BJ (cell line): ENCODE results near the gene BUB1. TPM values are rescaled to one million over a fixed set of nuclear protein-coding genes. Genes with fewer than 3 reads are reported as not detected.
"Not testable (repeated sequence)": the region's sequence is repeated elsewhere in the genome, so short reads cannot be mapped to it uniquely, and the experiment has no call there.

ENCODE experiments used
- CTCF ChIA-PET: fragments of 350-600 bp; formaldehyde crosslinking; extraction: SDS; loops from one replicate; lab custom pipeline; 2021; ENCODE audit warnings: antibody characterized with exemption, inconsistent platforms; lab: Yijun Ruan, JAX
- POLR2A ChIA-PET: fragments of 300-600 bp; sonication (Branson Sonifier 250); formaldehyde crosslinking; extraction: SDS; loops from one replicate; lab custom pipeline; 2021; ENCODE audit warnings: antibody characterized with exemption; lab: Charles Lee
- DNase-seq: peaks from one replicate; pipeline ENCODE4 v3.0.0-alpha.2; 2011; ENCODE audit warnings: low read depth
- H3K27me3 ChIP-seq: 2 replicates; pipeline ENCODE4 v1.6.0; 2011; ENCODE audit warnings: low read length; ENCODE audit not compliant: control insufficient read depth, insufficient read depth
- H3K36me3 ChIP-seq: 2 replicates; pipeline ENCODE4 v1.5.1; 2011; ENCODE audit warnings: low read length; ENCODE audit not compliant: control insufficient read depth, insufficient read depth
- H3K4me3 ChIP-seq: 2 replicates; pipeline ENCODE4 v1.5.1; 2011; ENCODE audit warnings: low read depth, mild to moderate bottlenecking, control low read depth, low read length
- polyA plus RNA-seq: library from polyadenylated mRNA; depleted of rRNA; stranded (reverse); fragments of >200 nt; gene quantifications from 2 replicates; pipeline ENCODE4 v1.2.3, GENCODE V29; 2011
- TF ChIP-seq, protein P1 (sequence below): IDR thresholded peaks from 2 replicates; pipeline ENCODE4 v1.5.1; 2011; ENCODE audit warnings: low read depth, mild to moderate bottlenecking, control low read depth, inconsistent platforms, low read length, moderate library complexity; ENCODE audit not compliant: insufficient read depth

BUB1 gene
- polyA plus RNA-seq, 1 experiment = 22.2 TPM

GRCh38 chr2:110702514-110703380 is 24.9 kb upstream of the BUB1 start:
- Histone ChIP-seq H3K27me3 (peaks cover 6% of the 10 kb centered on the region), H3K36me3 (no peaks in the 10 kb centered on the region), H3K4me3 (no peak overlapping the region)
- POLR2A ChIA-PET = no interaction called here
- TF ChIP-seq, protein P1, sequence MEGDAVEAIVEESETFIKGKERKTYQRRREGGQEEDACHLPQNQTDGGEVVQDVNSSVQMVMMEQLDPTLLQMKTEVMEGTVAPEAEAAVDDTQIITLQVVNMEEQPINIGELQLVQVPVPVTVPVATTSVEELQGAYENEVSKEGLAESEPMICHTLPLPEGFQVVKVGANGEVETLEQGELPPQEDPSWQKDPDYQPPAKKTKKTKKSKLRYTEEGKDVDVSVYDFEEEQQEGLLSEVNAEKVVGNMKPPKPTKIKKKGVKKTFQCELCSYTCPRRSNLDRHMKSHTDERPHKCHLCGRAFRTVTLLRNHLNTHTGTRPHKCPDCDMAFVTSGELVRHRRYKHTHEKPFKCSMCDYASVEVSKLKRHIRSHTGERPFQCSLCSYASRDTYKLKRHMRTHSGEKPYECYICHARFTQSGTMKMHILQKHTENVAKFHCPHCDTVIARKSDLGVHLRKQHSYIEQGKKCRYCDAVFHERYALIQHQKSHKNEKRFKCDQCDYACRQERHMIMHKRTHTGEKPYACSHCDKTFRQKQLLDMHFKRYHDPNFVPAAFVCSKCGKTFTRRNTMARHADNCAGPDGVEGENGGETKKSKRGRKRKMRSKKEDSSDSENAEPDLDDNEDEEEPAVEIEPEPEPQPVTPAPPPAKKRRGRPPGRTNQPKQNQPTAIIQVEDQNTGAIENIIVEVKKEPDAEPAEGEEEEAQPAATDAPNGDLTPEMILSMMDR = no peak
- DNase-seq = no peak
- CTCF ChIA-PET = no interaction called here

DNA sequence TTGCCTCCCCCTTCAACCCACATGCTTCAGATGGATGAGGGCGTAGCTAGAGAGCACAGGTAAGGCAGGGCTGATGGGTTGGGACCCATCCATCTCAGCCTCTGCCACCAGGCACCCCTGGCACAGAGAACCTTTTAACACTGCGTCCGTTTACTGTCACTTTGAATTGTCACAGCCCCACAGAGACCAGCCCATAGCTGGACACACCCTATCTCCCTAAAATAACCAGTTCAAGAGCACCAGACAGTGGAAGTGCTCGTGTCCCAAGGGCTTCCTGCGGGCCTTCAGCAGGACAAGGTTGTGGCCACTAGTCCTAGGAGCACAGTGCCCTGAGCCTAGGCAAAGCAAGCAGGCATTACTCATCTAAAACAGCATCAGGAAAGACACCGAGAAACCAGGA is 20.4 kb upstream of the BUB1 start:
- CTCF ChIA-PET, H3K4me3 ChIP-seq, H3K36me3 ChIP-seq, POLR2A ChIA-PET, DNase-seq: not testable (repeated sequence)
- H3K27me3 ChIP-seq = peaks cover 12% of the 10 kb centered on the region

GRCh38 chr2:110695146-110695898 is 17.5 kb upstream of the BUB1 start:
- POLR2A ChIA-PET = interaction anchor here (0.7 kb wide), 1 partner anchor 29 kb away, joined by 21 read pairs; no protein-coding TSS in a partner anchor
- not testable (repeated sequence) for H3K36me3 ChIP-seq, DNase-seq, H3K4me3 ChIP-seq, H3K27me3 ChIP-seq
- CTCF ChIA-PET = interaction anchor here (0.7 kb wide), 1 partner anchor 995 kb away, joined by 3 read pairs; no protein-coding TSS in a partner anchor

DNA sequence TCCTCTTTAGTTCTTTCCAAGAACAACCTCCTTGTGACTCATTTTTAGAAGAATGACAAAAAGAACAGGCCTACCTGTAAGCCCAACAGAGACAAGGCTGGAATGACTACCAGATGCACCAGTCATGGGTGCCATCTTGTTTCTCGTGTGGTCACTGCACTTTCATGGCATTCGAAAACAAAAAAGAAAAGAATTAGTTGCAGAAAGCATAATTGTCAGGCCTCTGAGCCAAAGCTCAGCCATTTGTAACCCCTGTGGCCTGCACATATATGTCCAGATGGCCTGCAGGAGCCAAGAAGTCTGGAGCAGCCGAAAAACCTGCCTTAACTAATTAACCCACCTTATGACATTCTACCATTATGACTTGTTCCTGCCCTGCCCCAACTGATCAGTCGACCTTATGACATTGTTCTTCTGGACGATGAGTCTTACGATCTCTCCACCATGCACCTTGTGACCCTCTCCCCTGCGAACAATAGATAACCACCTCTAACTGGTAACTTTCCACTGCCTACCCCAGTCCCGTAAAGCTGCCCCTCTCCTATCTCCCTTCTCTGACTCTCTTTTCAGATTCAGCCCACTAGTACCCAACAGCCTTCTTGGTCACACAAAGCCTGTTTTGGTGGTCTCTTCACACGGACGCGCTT is 13.9 kb upstream of the BUB1 start:
- ChIA-PET CTCF (no interaction called here), POLR2A (no interaction called here)
- no peak overlapping the region for H3K4me3 ChIP-seq
- H3K27me3 ChIP-seq = peaks cover 19% of the 10 kb centered on the region
- no peak for DNase-seq
- TF ChIP-seq, protein P1 = no peak
- no peaks in the 10 kb centered on the region for H3K36me3 ChIP-seq

- DNase-seq = no peak
- CTCF ChIA-PET = no interaction called here
- TF ChIP-seq, protein P1 = no peak
- Histone ChIP-seq H3K4me3 (no peak overlapping the region), H3K36me3 (no peaks in the 10 kb centered on the region), H3K27me3 (peaks cover 21% of the 10 kb centered on the region)
- POLR2A ChIA-PET = no interaction called here
Observed at GRCh38 chr2:110690083-110690965, 12.5 kb upstream of the BUB1 start.
